ENCODE results near the gene SDHA.

DNA sequence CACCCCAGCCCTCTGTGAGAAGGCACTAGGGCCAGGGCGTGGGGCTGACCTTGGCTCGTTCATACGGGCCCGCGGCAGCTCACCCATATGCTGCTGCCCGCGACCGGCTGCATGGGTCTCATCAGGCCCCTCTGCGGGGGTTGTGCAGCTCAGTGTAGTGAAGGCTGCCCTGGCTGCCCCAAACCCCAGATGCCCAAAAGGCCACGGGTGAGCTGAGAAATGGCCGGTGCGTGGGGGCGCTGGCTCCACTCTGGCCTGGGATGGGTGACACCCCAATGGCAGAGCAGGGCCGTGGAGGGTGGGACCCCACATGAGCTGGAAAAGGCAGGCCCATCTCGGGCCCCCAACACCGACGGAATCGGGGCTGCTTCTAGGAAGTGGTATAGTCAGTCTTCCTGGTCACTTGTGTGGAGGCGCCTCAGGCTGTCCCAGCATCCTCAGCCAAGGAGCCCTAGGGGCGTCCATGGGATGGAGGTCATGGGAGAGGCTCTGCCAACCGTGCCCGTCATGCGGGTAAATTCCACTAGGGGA, 46.3 kb upstream of the SDHA start:
- TF ChIP-seq, protein P1, sequence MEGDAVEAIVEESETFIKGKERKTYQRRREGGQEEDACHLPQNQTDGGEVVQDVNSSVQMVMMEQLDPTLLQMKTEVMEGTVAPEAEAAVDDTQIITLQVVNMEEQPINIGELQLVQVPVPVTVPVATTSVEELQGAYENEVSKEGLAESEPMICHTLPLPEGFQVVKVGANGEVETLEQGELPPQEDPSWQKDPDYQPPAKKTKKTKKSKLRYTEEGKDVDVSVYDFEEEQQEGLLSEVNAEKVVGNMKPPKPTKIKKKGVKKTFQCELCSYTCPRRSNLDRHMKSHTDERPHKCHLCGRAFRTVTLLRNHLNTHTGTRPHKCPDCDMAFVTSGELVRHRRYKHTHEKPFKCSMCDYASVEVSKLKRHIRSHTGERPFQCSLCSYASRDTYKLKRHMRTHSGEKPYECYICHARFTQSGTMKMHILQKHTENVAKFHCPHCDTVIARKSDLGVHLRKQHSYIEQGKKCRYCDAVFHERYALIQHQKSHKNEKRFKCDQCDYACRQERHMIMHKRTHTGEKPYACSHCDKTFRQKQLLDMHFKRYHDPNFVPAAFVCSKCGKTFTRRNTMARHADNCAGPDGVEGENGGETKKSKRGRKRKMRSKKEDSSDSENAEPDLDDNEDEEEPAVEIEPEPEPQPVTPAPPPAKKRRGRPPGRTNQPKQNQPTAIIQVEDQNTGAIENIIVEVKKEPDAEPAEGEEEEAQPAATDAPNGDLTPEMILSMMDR (IDR thresholded peaks at IDR 0.05), result no peak
- no peak for TF ChIP-seq POLR2A (IDR thresholded peaks at IDR 0.05)

Measured in lower leg skin (tissue), 3 donors.